Stimulated activated CD8-positive, alpha-beta memory T cell treated with anti-CD3 and anti-CD28 coated beads, Interleukin-4, amount 100 ng/mL, for 48 hours (primary cell): ENCODE data around the gene FBXW4.

ENCODE experiments used
- DNase-seq: peaks from one replicate; pipeline ENCODE4 v3.0.0-alpha.2; 2020

Gene FBXW4

GRCh38 chr10:101563497-101564040 lies 131.4 kb downstream of the FBXW4 start:
- DNase-seq: no peak

- no peak for DNase-seq
Measured at GRCh38 chr10:101563007-101563406, 132.0 kb downstream of the FBXW4 start.

GRCh38 chr10:101562231-101562630 lies 132.7 kb downstream of the FBXW4 start:
- no peak for DNase-seq

GRCh38 chr10:101561068-101561915 lies 133.7 kb downstream of the FBXW4 start:
- DNase-seq: no peak
